Fibroblast of lung (primary cell): Measurements from ENCODE around the gene EFCC1. TPM values are rescaled to one million over a fixed set of nuclear protein-coding genes. Genes with fewer than 3 reads are reported as not detected.

Experiments
- DNase-seq, 2 donors: peaks; one replicate each; pipeline versions ENCODE4 v3.0.0 to v3.0.0-alpha.2; 2010; ENCODE audit warnings: low read depth in 2 of 2
- H2AFZ ChIP-seq: 2 replicates; pipeline ENCODE4 v1.5.1; 2012; ENCODE audit warnings: low read length, control low read depth, inconsistent platforms
- H3K27ac ChIP-seq: 2 replicates; pipeline ENCODE4 v1.5.1; 2011; ENCODE audit warnings: low read length, control low read depth; ENCODE audit not compliant: insufficient read depth
- H3K27me3 ChIP-seq: 2 replicates; pipeline ENCODE4 v1.5.1; 2011; ENCODE audit warnings: mild to moderate bottlenecking, low read length; ENCODE audit not compliant: control insufficient read depth, insufficient read depth
- H3K36me3 ChIP-seq: 2 replicates; pipeline ENCODE4 v1.5.1; 2011; ENCODE audit warnings: low read length; ENCODE audit not compliant: control insufficient read depth, insufficient read depth
- H3K4me1 ChIP-seq: 2 replicates; pipeline ENCODE4 v1.5.1; 2011; ENCODE audit warnings: low read length; ENCODE audit not compliant: control insufficient read depth, insufficient read depth; ENCODE audit errors: extremely low read depth
- H3K4me2 ChIP-seq: 2 replicates; pipeline ENCODE4 v1.5.1; 2011; ENCODE audit warnings: low read length, control low read depth; ENCODE audit not compliant: insufficient read depth; ENCODE audit errors: extremely low read depth
- H3K4me3 ChIP-seq, 4 experiments: fragments of 200-600 bp in 1 of 4; sonication (generic) in 1 of 4; replicated peaks in 1 of 4; 2 replicates each; pipeline ENCODE4 v1.5.1; 2011 to 2016; ENCODE audit warnings: low read length in 4 of 4, low read depth in 3 of 4, mild to moderate bottlenecking in 3 of 4, control low read depth in 2 of 4, inconsistent platforms in 1 of 4, mixed read lengths in 1 of 4; ENCODE audit not compliant: insufficient read depth in 1 of 4; ENCODE audit errors: control extremely low read depth in 1 of 4
- H3K79me2 ChIP-seq: 2 replicates; pipeline ENCODE4 v1.5.1; 2012; ENCODE audit warnings: mild to moderate bottlenecking, low read length, inconsistent platforms; ENCODE audit not compliant: control insufficient read depth, insufficient read depth
- H3K9ac ChIP-seq: 2 replicates; pipeline ENCODE4 v1.5.1; 2011; ENCODE audit warnings: mild to moderate bottlenecking, low read length, control low read depth; ENCODE audit not compliant: insufficient read depth
- H3K9me3 ChIP-seq: 2 replicates; pipeline ENCODE4 v1.5.1; 2012; ENCODE audit warnings: low read depth, low read length; ENCODE audit not compliant: control insufficient read depth, insufficient read depth
- H4K20me1 ChIP-seq: 2 replicates; pipeline ENCODE4 v1.5.1; 2011; ENCODE audit warnings: low read length; ENCODE audit not compliant: control insufficient read depth, insufficient read depth; ENCODE audit errors: extremely low read depth
- CTCF ChIP-seq, 2 donors: IDR thresholded peaks in 1 of 2; conservative IDR thresholded peaks in 1 of 2; 1 replicate in 1 of 2; 2 replicates in 1 of 2; pipeline ENCODE4 v1.5.1; 2011 to 2012; ENCODE audit warnings: low read length in 2 of 2, control low read depth in 1 of 2, inconsistent platforms in 1 of 2, low read depth in 1 of 2, mild to moderate bottlenecking in 1 of 2
- EZH2 ChIP-seq: IDR thresholded peaks from 2 replicates; pipeline ENCODE4 v1.5.1; 2012; ENCODE audit warnings: low read length, control low read depth, mild to moderate bottlenecking; ENCODE audit errors: missing control alignments
- polyA plus RNA-seq, 2 donors: library from polyadenylated mRNA; depleted of rRNA in 1 of 2; stranded (reverse) in 1 of 2; unstranded in 1 of 2; fragments of >200 nt; gene quantifications; 2 replicates each; pipeline ENCODE4 v1.2.1, GENCODE V29; 2011 to 2012; ENCODE audit warnings: missing spikeins in 1 of 2
- total RNA-seq: library from RNA; depleted of rRNA; stranded (reverse); fragments of >200 nt; gene quantifications from 2 replicates; pipeline ENCODE4 v1.2.1, GENCODE V29; 2014

Gene EFCC1
- total and polyA plus RNA-seq, 2 donors (not counting 1 experiment from before 2014, with no cell fraction given): not detected

DNA sequence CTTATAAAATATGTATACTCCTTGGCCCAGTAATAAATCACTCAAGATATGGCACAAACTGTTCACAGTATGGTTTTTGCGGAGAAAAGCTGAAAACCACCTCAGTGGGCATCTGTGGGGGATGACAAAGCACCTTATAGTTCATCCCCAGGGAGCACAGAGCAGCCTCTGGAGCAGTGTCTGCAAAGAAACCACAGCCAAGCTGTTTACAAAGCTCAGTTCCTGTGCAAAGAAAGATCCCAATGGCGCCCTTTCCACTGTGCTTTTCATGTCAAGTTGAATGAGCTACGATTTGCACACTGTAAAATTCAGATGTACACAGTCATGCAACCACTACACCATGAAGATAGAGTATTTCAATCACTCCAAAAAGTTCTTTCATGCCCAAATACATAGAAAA lies 2.5 kb upstream of the EFCC1 start:
- Histone ChIP-seq H3K9ac (no peak overlapping the region), H3K27me3 (peaks cover 62% of the 10 kb centered on the region)
- TF ChIP-seq EZH2 (peak; percentile 23), CTCF (conservative IDR thresholded peaks at IDR 0.05 in 1 of 2, IDR thresholded peaks at IDR 0.05 in 1 of 2; ENCODE audit: low read depth in 1 of 2, low read length in 2 of 2) (no peak)

GRCh38 chr3:128999102-128999501 lies 2.0 kb upstream of the EFCC1 start:
- H3K4me1 ChIP-seq: peaks cover 2% of the 10 kb centered on the region
- H3K27me3 ChIP-seq: peaks cover 66% of the 10 kb centered on the region
- no peak for DNase-seq
- H3K36me3 ChIP-seq: no peaks in the 10 kb centered on the region
- no peak overlapping the region for H3K27ac ChIP-seq
- no peak overlapping the region for H2AFZ ChIP-seq
- no peak overlapping the region for H3K4me3 ChIP-seq
- H3K79me2 ChIP-seq: no peaks in the 10 kb centered on the region
- no peak overlapping the region for H3K9ac ChIP-seq
- no peaks in the 10 kb centered on the region for H4K20me1 ChIP-seq
- no peaks in the 10 kb centered on the region for H3K9me3 ChIP-seq
- no peak overlapping the region for H3K4me2 ChIP-seq
- TF ChIP-seq EZH2 (no peak), CTCF (conservative IDR thresholded peaks at IDR 0.05 in 1 of 2, IDR thresholded peaks at IDR 0.05 in 1 of 2; ENCODE audit: low read depth in 1 of 2, low read length in 2 of 2) (no peak)

More for the DNA sequence above, 2.5 kb upstream of the EFCC1 start:
- H3K79me2 ChIP-seq: no peaks in the 10 kb centered on the region
- no peaks in the 10 kb centered on the region for H3K36me3 ChIP-seq
- no peak overlapping the region for H2AFZ ChIP-seq
- no peak overlapping the region for H3K4me3 ChIP-seq
- no peak for DNase-seq
- H3K9me3 ChIP-seq: no peaks in the 10 kb centered on the region
- no peak overlapping the region for H3K4me2 ChIP-seq
- H3K27ac ChIP-seq: no peak overlapping the region
- peaks cover 3% of the 10 kb centered on the region for H3K4me1 ChIP-seq
- no peaks in the 10 kb centered on the region for H4K20me1 ChIP-seq

DNA sequence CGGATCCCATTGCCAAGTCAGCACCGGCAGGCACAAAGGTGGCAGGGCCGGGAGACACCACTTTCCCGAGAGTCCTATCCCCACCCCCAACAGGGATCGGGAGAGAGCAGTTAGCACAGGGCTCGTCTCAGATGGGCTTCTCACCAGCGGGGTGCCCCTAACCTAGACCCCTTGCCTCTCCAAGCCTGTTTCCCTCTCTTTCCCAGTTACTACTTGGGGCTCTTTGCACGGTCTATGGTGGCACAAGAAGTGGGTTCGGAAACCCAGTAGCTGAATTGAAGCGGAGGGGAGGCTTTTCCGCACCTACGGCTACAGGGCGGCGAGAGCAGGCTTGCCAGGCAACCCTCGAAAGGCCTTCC lies 383 bp upstream of the EFCC1 start:
- Histone ChIP-seq H3K9me3 (no peaks in the 10 kb centered on the region), H2AFZ (no peak overlapping the region), H3K79me2 (no peaks in the 10 kb centered on the region), H3K27me3 (peaks cover 70% of the 10 kb centered on the region), H3K4me1 (peaks cover 5% of the 10 kb centered on the region), H3K4me3 (peak overlapping the region in 1 of 4 experiments; percentile 46), H3K27ac (no peak overlapping the region), H3K4me2 (no peak overlapping the region), H3K36me3 (no peaks in the 10 kb centered on the region), H3K9ac (no peak overlapping the region), H4K20me1 (no peaks in the 10 kb centered on the region)
- TF ChIP-seq CTCF (conservative IDR thresholded peaks at IDR 0.05 in 1 of 2, IDR thresholded peaks at IDR 0.05 in 1 of 2; ENCODE audit: low read depth in 1 of 2, low read length in 2 of 2) (no peak), EZH2 (no peak)
- no peak for DNase-seq
